Subcutaneous adipose tissue (tissue), 4 donors: ENCODE data around the gene NXPH4. TPM values are rescaled to one million over a fixed set of nuclear protein-coding genes. Genes with fewer than 3 reads are reported as not detected.

ENCODE experiments used
- total RNA-seq, 4 donors: library from RNA; depleted of rRNA; stranded (reverse); fragments of >200 nt; gene quantifications; one replicate each; pipeline ENCODE4 v1.1.0, GENCODE V29; 2016
- TF ChIP-seq, protein P1 (sequence below): fragments of 450-650 bp; IDR thresholded peaks from one replicate; pipeline ENCODE4 v1.5.1; 2016; ENCODE audit warnings: low read depth, mild to moderate bottlenecking, control low read depth, antibody characterized with exemption, moderate library complexity

Gene NXPH4
- total RNA-seq, 4 donors from 2014 or later = not detected

DNA sequence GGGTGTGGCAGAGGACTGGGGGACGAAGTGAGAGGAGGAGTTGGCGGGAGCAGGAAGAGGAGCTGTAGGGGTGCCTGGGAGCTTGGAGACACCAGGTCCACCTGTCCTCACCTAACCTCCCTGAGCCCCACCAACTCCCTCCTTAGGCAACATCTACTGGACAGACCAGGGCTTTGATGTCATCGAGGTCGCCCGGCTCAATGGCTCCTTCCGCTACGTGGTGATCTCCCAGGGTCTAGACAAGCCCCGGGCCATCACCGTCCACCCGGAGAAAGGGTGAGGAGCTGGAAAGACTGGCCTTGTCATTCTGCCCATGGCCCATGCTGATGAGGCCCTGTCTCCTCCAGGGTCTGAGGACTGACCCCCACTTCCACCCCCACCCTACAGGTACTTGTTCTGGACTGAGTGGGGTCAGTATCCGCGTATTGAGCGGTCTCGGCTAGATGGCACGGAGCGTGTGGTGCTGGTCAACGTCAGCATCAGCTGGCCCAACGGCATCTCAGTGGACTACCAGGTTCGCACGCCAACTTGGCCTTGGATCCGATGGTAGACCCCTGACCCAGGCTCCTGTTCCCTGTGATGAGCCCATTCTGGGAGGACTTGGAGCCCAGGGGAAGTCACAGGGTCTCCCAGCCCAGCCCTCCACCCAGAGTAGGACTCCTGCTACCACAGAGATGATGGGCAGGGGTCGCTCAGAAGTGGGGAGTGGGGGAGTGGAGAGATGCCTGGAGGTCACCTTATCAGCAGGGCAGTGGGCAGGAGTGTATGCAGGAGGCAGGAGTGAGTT lies 32.5 kb upstream of the NXPH4 start:
- TF ChIP-seq, protein P1, sequence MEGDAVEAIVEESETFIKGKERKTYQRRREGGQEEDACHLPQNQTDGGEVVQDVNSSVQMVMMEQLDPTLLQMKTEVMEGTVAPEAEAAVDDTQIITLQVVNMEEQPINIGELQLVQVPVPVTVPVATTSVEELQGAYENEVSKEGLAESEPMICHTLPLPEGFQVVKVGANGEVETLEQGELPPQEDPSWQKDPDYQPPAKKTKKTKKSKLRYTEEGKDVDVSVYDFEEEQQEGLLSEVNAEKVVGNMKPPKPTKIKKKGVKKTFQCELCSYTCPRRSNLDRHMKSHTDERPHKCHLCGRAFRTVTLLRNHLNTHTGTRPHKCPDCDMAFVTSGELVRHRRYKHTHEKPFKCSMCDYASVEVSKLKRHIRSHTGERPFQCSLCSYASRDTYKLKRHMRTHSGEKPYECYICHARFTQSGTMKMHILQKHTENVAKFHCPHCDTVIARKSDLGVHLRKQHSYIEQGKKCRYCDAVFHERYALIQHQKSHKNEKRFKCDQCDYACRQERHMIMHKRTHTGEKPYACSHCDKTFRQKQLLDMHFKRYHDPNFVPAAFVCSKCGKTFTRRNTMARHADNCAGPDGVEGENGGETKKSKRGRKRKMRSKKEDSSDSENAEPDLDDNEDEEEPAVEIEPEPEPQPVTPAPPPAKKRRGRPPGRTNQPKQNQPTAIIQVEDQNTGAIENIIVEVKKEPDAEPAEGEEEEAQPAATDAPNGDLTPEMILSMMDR = no peak

DNA sequence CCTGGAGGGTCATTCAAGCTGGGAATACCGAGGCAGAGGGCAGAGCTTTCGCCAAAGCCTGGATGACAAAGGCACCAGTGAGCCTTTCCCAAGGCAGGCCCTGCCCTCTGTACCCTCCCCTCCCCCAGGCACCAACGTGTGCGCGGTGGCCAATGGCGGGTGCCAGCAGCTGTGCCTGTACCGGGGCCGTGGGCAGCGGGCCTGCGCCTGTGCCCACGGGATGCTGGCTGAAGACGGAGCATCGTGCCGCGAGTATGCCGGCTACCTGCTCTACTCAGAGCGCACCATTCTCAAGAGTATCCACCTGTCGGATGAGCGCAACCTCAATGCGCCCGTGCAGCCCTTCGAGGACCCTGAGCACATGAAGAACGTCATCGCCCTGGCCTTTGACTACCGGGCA lies 31.2 kb upstream of the NXPH4 start:
- TF ChIP-seq, protein P1 = no peak

DNA sequence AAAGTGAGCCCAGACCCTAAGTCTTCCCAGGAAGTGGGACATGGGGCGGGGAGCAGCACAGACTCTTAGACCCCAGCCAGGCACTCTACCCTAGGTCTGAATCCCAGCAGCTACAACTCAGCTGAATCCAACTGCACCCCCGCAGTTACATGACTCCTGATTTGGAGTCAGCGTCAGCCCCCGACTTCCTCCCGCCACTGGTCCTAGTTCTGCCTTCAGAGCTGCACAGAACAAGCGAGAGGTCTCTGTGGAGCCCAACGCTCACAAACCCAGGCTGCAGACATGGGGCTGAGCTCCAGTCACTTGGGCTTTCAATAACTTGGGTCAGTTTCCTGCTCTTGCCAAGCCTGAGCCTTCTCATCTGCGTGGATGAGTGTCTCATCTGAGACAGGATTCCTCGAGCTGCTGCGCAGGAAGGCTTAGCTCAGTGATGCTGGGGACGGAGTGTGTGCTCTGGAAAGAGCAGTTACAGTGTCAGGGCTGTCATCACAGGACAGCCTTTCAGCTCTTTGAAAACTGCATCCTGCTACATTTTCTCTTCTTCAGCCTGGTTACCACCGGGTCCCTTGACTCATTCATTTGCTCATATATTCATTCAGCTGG lies 30.6 kb upstream of the NXPH4 start:
- TF ChIP-seq, protein P1 = no peak

DNA sequence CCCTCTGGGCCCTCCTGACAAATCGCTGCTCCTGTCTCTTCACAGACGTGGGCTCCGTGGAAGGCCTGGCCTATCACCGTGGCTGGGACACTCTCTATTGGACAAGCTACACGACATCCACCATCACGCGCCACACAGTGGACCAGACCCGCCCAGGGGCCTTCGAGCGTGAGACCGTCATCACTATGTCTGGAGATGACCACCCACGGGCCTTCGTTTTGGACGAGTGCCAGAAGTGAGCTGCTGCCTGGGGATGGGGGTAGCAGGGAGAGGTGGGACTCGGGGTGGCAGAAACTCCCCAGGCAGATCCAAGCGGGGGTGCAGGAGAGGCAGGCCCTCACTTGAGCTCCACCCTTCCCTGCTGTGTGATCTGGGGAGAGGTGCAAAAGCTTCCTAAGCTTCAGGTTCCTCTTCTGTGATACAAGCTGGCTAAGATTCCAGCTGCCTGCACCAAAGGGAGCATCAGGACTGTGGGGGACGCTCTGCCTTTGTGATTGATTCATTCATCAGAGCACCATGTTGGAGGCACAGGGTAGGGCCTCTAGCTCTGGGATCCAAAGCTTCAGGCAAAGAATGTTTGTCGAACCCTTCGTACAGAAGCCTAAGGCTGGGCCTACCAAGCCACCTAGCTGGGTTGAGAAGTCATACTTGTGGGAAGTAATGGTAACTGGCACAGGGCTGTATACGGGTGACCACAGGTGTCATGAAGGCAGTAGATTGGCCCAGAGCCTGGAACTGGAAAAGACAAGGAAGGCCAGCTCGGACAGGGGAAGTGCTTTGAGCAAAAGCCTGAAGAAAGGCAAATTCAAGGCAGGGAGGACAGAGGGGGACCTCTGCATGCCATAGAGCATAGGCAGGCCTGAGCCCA lies 29.1 kb upstream of the NXPH4 start:
- TF ChIP-seq, protein P1 = no peak

DNA sequence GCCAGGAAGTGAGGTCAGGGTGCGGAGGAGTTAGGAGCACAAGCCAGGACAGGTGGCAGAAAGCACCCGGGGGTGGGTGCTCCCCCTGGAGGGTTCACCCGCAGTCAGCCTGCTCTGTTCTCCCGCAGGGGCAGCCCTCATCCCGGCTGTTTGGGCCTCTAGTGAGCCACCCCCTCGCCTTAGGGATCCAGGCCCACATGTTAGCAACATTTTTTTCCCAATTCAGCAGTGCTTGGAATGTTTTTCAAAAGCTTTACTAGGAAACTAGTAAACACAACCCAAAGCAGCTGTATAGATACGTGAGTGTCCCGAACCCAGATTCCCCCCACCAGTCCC lies 28.5 kb upstream of the NXPH4 start:
- TF ChIP-seq, protein P1 = no peak

DNA sequence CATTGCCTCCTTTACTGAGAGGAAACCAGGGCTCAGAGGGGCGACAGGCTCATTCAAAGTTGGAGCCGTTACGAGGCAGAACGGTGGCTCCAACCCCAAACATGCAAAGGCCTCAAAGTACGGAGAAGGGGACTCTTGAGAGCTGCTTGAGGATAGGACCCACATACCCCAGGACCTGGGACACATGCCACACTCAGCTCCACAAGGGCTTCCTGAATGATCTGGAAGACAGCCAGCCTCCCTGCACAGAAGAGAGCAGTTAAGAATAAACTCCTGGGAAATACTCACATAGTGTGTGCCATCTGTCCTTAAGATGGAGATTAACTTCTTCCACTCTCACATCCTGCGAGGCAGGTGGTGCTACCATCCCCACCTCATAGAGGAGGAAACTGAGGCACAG lies 26.6 kb upstream of the NXPH4 start:
- TF ChIP-seq, protein P1 = no peak

DNA sequence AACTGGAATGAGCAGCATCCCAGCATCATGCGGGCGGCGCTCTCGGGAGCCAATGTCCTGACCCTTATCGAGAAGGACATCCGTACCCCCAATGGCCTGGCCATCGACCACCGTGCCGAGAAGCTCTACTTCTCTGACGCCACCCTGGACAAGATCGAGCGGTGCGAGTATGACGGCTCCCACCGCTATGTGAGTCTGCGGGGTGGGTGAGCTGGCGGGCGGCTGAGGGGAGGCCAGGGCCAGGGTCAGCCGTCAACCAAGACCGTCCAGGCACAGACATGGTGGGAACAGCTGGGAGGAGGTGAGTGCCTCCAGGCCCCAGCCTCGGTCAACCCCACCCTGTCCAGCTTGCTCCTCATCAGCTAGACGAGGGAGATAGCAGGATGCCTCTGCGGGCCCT lies 25.8 kb upstream of the NXPH4 start:
- TF ChIP-seq, protein P1 = no peak
